DLD1 (cell line): ENCODE data around the gene RHOH.

ENCODE experiments used
- in situ Hi-C: cut with HindIII; loops from 2 replicates; pipeline ENCODE4 v1.10.0; 2017; ENCODE audit warnings: low sequenced_read_pairs

Gene RHOH

GRCh38 chr4:40204507-40205258 is 7.9 kb downstream of the RHOH start:
- in situ Hi-C loops = no loop called here

- in situ Hi-C loops = no loop called here
Measured at GRCh38 chr4:40205259-40206198, 8.7 kb downstream of the RHOH start.

- in situ Hi-C loops = no loop called here
Measured at GRCh38 chr4:40206426-40206825, 9.6 kb downstream of the RHOH start.

GRCh38 chr4:40209401-40209800 is 12.6 kb downstream of the RHOH start:
- in situ Hi-C loops = no loop called here

- in situ Hi-C loops = no loop called here
Measured at GRCh38 chr4:40210776-40211175, 13.9 kb downstream of the RHOH start.

GRCh38 chr4:40211224-40212185 is 14.7 kb downstream of the RHOH start:
- in situ Hi-C loops = no loop called here

- in situ Hi-C loops = no loop called here
Measured at GRCh38 chr4:40212674-40213527, 16.1 kb downstream of the RHOH start.

GRCh38 chr4:40214038-40214437 is 17.2 kb downstream of the RHOH start:
- in situ Hi-C loops = no loop called here

- in situ Hi-C loops = no loop called here
Measured at GRCh38 chr4:40214661-40215418, 18.0 kb downstream of the RHOH start.

GRCh38 chr4:40216622-40217366 is 20.0 kb downstream of the RHOH start:
- in situ Hi-C loops = no loop called here

GRCh38 chr4:40221744-40222143 is 24.9 kb downstream of the RHOH start:
- in situ Hi-C loops = no loop called here

- in situ Hi-C loops = no loop called here
Measured at GRCh38 chr4:40223343-40223742, 26.5 kb downstream of the RHOH start.

- in situ Hi-C loops = no loop called here
Measured at GRCh38 chr4:40224432-40224831, 27.6 kb downstream of the RHOH start.

- in situ Hi-C loops = no loop called here
Measured at GRCh38 chr4:40225497-40225896, 28.7 kb downstream of the RHOH start.

GRCh38 chr4:40227284-40227683 is 30.5 kb downstream of the RHOH start:
- in situ Hi-C loops = no loop called here

- in situ Hi-C loops = no loop called here
Measured at GRCh38 chr4:40228497-40229365, 31.9 kb downstream of the RHOH start.

GRCh38 chr4:40231316-40231863 is 34.6 kb downstream of the RHOH start:
- in situ Hi-C loops = no loop called here
